Muscle of arm (tissue), 12 donors: ENCODE data around the gene DOP1A. TPM values are rescaled to one million over a fixed set of nuclear protein-coding genes. Genes with fewer than 3 reads are reported as not detected.
"Not testable (repeated sequence)": the region's sequence is repeated elsewhere in the genome, so short reads cannot be mapped to it uniquely, and the experiment has no call there.

Experiments used
- DNase-seq: peaks from one replicate; pipeline ENCODE4 v3.0.0-alpha.2; 2013
- polyA plus RNA-seq, 12 donors: library from polyadenylated mRNA; unstranded; fragments of 120-200 nt; gene quantifications; one replicate each; pipeline ENCODE4 v1.2.1, GENCODE V29; 2013; ENCODE audit not compliant: insufficient read length in 12 of 12

Gene DOP1A
- polyA plus RNA-seq, 12 donors, result 11.8 to 19.4 (median 15.0) TPM; not detected in 1

- DNase-seq, result no peak
These were observed 85.4 kb downstream of the DOP1A start for GRCh38 chr6:83152913-83153312.

- DNase-seq, result no peak
These were observed 86.5 kb downstream of the DOP1A start for GRCh38 chr6:83153883-83154521.

DNA sequence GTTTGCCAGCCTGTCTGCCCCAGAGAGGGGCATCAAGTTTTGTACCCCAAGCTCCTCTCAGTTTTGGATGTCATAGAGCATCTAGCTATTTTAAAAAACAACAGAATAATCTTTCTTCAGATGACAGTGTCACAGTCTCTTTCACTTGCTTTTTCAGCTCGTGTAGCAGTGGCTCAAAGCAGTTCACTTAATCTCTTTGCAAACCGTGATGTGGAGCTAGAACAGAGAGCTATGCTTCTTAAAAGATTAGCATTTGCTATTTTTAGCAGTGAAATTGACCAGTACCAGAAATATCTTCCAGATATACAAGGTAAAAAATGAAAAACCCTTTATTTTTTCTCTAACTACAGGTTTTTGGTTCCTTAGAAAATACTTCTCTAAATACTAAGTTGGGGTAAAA, 88.3 kb downstream of the DOP1A start:
- DNase-seq, result no peak

- no peak for DNase-seq
These were observed 92.7 kb downstream of the DOP1A start for GRCh38 chr6:83160167-83160566.

DNA sequence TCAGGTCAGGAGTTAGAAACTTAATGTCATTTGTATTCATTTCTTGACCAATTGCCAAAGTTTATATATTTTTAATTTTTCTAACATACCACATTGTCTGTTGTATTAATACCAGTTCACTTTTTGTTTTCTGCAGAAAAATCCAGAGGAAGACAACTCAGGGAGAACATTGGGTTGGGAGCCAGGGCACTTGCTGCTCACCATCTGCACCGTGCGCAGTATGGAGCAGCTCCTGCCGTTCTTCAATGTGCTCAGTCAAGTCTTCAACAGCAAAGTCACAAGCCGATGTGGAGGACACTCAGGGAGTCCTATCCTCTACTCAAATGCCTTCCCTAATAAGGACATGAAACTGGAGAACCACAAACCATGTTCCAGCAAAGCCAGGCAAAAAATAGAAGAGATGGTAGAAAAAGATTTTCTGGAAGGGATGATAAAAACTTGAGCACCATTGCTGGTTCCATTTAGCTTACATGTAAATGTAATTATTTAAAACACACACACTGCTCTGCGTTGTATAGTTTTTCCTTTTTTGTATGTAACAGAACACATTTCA, 100.3 kb downstream of the DOP1A start:
- no peak for DNase-seq

- no peak for DNase-seq
These were observed 101.1 kb downstream of the DOP1A start for GRCh38 chr6:83168556-83168955.

DNA sequence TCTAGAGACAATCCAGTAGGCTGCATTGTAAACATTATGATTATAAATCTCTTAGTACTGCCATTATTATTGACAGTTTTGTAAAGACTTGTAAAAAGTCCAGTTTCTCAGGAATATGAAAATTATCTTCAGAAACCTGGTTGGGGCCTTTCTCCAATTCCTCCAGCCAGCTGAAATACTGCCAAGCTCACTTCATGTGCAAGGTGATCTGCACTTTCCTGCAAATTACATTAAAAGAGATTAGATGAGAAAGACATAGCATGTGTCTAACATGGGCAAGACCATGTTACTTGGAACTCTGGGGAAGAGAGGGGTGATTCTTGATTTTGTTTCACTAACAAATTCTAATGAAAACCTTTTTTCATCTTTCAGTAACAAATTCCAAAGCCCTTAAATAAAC, 101.6 kb downstream of the DOP1A start:
- peak; percentile 25 for DNase-seq

- DNase-seq, result no peak
These were observed 102.0 kb downstream of the DOP1A start for GRCh38 chr6:83169511-83169910.

DNA sequence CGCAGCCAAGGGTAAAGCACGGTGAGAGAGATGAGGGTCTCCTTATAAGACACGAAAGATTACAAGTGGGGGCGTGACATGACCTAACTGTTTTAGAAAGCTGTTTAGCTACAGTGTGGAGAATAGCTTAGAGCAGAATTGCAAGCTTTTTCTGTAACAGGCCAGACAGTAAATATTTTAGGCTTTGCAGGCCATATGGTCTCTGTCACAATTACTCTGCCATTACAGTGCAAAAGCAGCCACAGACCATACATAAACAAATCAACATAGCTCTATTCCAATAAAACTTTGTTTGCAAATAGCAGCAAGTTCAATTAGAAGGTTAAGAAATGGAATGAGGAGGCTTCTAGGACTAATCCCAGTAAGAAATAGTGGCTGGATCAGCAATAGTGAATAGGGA, 108.8 kb downstream of the DOP1A start:
- DNase-seq, result no peak

GRCh38 chr6:83180426-83180950, 113.0 kb downstream of the DOP1A start:
- no peak for DNase-seq

DNA sequence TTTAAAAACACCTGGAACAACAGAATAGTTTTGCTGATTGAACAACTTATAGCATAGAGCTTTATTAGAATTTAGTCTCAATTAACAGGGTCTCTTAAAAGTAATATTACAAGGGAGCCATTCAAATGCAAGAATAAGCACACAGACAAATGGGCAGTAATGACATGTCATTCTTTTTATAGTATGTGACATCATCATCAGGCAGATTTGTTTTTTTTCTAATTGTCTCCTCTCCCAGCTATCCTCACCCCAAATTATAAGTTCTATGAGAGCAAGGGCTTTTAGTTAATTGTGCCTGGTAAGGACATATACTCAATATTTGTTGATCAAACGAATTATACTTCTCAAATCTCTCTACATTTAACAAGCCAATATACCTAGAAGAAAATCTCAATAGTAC, 114.6 kb downstream of the DOP1A start:
- no peak for DNase-seq

DNA sequence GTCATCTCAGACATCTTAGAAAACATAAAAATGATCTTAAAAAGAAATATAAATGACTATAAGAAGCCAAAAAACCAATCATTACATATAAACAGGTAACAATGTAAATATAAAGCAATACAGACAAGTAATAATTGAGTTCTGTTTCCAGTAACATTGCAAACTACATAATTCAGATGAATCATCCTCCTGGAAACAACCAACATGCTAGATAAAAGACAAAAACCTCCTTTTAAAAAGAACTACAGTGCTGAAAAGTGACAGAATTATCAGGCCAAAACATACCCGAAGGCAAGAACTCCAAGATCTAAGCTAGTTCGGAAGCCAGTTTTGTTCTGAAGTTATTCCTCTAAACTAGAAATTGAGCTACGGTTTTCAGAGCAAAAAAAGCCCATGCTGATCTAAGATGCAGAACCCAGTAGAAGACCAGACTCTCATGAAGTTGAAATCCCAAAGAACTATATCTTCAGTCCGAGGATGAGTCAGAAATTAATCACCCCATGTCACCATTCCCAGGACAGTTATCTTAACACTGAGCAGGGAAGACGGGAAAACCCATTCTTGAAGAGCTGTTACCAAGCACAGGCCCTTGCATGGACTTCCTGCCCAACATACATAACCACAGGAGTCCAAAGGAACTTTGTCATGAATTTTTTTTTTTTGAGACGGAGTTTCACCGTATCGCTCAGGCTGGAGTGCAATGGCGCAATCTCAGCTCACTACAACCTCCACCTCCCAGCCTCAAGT, 115.8 kb downstream of the DOP1A start:
- DNase-seq, result no peak

- DNase-seq, result no peak
These were observed 117.6 kb downstream of the DOP1A start for GRCh38 chr6:83185096-83185495.

DNA sequence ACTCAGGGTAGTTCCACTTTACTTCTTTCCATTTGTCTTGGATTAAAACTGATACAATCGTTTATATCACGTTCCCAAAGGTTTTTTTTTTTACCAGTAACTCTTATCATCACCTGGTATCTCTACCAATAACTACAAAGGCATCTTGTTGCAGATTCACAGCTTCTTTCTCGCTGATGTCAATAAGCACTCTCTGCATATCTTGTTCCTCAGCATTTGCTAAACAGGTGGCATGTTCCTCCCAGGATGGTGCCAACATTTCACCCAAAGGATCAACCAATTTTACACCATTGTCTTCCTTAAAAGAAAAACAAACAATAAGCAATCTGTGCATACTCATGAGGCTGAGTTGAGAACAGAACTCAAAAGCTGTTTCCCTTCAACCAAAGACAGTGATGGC, 121.0 kb downstream of the DOP1A start:
- no peak for DNase-seq

GRCh38 chr6:83190626-83191025, 123.2 kb downstream of the DOP1A start:
- DNase-seq, result no peak

DNA sequence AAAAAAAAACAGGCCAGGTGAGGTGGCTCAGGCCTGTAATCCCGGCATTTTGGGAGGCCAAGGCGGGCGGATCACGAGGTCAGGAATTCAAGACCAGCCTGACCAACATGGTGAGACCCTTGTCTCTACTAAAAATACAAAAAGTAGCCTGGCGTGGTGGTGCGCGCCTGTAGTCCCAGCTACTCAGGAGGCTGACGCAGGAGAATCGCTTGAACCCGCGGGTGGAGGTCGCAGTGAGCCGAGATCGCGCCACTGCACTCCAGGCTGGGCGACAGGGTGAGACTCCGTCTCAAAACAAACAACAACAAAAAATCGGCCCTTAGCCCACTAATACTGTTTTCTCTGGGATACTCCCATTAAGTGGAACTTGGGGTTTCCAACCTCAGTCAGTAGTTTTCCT, 124.5 kb downstream of the DOP1A start:
- not testable (repeated sequence) for DNase-seq

- DNase-seq, result no peak
These were observed 125.0 kb downstream of the DOP1A start for GRCh38 chr6:83192456-83192855.

DNA sequence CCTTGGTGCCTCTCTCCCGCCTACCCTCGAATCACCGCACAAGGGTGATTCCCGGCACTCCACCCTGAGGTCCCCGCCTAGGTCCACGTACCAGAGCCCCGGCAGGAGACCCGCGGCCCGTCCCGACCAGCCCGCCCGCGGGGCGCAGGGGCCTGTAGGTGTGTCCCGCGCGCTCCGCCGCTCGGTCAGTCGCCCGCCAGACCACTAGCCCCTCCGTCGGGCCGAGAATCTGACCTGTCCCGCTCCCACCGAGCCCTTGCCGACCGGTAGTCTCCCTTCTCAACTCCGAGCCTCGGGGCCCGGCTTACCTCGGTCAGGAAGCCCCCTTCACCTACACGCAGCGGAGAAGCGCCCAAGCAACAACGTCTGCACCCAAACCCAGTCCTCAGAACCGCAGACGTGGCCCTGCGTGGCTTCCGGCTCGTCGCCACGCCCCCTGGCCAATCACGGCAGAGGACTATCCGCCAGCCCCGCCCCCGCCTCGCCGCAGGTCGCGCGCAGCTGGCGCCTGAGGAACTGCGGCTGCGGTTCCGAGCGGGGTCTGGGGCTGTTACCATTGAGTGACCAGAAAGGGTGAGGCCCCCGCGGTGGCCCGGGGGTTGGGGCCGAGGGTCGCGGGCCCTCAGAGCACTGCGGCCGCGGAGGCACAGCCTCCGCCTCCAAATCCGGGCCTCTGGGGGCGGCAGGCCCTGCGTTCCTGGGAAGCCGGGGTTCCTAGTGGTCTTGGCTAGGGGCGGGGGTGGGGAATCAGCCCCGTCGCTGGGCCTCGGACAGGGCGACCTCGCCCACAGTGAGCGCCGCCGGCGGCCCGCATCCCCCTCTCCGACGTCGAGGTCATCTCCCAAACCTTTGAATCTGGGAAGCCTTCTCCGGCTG, 125.6 kb downstream of the DOP1A start, which contains the start of the genes PGM3 and RWDD2A:
Gene PGM3, minus strand, starts transcription at position 395 of the 876 bp plus-strand sequence. CDS start 2,253 bp downstream, outside the sequence.
Gene RWDD2A, plus strand, starts transcription at position 487 of the 876 bp plus-strand sequence. CDS start 1,095 bp downstream, outside the sequence.
- peak; percentile 93 for DNase-seq

DNA sequence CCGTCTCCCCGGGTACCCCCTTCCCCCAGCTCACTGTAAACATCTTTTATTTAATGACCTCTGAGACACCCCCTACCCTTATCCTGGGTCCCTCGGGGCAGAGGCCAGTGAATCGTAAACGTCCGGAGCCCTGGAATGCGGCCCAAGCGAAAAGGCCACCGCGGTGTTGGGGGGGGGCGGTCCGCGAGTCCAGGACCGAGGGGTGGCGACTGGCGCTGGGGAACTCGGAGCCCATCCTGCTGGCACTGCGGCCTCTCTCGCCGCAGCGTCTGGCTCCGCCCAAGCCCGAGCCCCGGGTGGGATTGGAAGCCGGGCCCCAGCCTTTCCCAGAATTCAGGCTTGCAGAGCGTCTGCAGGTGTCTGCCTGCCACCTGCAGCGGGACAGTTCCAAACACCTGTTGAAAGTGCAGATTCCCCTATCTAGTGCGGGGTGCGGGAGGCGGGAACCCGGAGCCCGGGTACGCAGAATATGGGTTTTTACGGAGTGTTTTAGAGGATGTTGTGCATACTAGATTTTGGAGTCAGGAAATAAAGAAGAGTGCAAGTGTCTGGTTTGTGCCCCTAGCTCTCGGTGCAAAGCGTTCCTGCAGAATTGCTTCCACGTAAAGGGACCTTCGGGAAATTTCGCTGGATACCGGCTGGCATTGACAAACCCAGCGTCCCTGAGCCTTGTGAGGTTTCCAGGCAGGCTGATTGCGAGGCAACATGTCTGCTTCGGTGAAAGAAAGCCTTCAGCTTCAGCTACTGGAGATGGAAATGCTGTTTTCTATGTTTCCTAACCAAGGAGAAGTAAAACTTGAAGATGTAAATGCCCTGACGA, 126.5 kb downstream of the DOP1A start:
- peak; percentile 36 for DNase-seq

GRCh38 chr6:83198486-83199172, 131.2 kb downstream of the DOP1A start:
- DNase-seq, result no peak
